WTC11 (cell line): ENCODE data around the gene DPYSL5. TPM values are rescaled to one million over a fixed set of nuclear protein-coding genes. Genes with fewer than 3 reads are reported as not detected.

Source experiments
- ATAC-seq: fragments of 200-7000 bp; cut with Tn5 transposase; 2 replicates; pipeline ENCODE4 v1.10.0; 2021; ENCODE audit warnings: mild to moderate bottlenecking, moderate library complexity
- CTCF ChIA-PET: fragments of 300-600 bp; sonication (Branson Sonifier 250); formaldehyde crosslinking; loops from one replicate; lab custom pipeline; 2021; ENCODE audit warnings: antibody characterized with exemption; lab: Charles Lee
- POLR2A ChIA-PET: fragments of 350-600 bp; sonication (Branson Sonifier 250); formaldehyde crosslinking; loops from one replicate; lab custom pipeline; 2021; ENCODE audit warnings: antibody characterized with exemption; lab: Charles Lee
- DNase-seq: peaks from one replicate; pipeline ENCODE4 v3.0.0; 2021; ENCODE audit warnings: low spot score
- H3K27ac Mint-ChIP-seq: 2 replicates; pipeline ENCODE4 v1.8.0; 2021; ENCODE audit warnings: mixed read lengths
- H3K27me3 Mint-ChIP-seq: 2 replicates; pipeline ENCODE4 v1.8.0; 2021; ENCODE audit warnings: low read depth, mild to moderate bottlenecking, moderate library complexity, mixed read lengths
- H3K36me3 Mint-ChIP-seq: 2 replicates; pipeline ENCODE4 v1.8.0; 2021; ENCODE audit warnings: mixed read lengths
- H3K4me1 Mint-ChIP-seq: 2 replicates; pipeline ENCODE4 v1.8.0; 2022; ENCODE audit warnings: mixed read lengths
- H3K4me3 Mint-ChIP-seq: 2 replicates; pipeline ENCODE4 v1.8.0; 2021; ENCODE audit warnings: mild to moderate bottlenecking, moderate library complexity, mixed read lengths
- H3K9me3 Mint-ChIP-seq: 2 replicates; pipeline ENCODE4 v1.8.0; 2021; ENCODE audit warnings: mixed read lengths
- ATF3 ChIP-seq: sonication (generic); formaldehyde crosslinking; conservative IDR thresholded peaks from 2 replicates; pipeline ENCODE4 v1.8.1; 2022; ENCODE audit warnings: mild to moderate bottlenecking, missing genetic modification reagents
- CREM ChIP-seq: sonication (generic); formaldehyde crosslinking; IDR thresholded peaks from 2 replicates; pipeline ENCODE4 v1.8.1; 2022; ENCODE audit warnings: mild to moderate bottlenecking, missing genetic modification reagents, moderate library complexity
- E2F1 ChIP-seq: sonication (generic); formaldehyde crosslinking; IDR thresholded peaks from 2 replicates; pipeline ENCODE4 v1.8.0; 2022; ENCODE audit warnings: mild to moderate bottlenecking, missing genetic modification reagents
- GRHL2 ChIP-seq: fragments of 250-450 bp; sonication (Bioruptor Pico); IDR thresholded peaks from 2 replicates; pipeline ENCODE4 v1.8.0; 2022; ENCODE audit warnings: mild to moderate bottlenecking, moderate library complexity; ENCODE audit not compliant: insufficient replicate concordance, severe bottlenecking
- HMGA2 ChIP-seq: fragments of 250-450 bp; sonication (Bioruptor Pico); IDR thresholded peaks from 2 replicates; pipeline ENCODE4 v1.4.0; 2021; ENCODE audit warnings: mild to moderate bottlenecking, moderate library complexity
- HMGXB4 ChIP-seq: sonication (generic); formaldehyde crosslinking; IDR thresholded peaks from 2 replicates; pipeline ENCODE4 v1.8.1; 2023; ENCODE audit warnings: mild to moderate bottlenecking, moderate library complexity, missing genetic modification reagents
- IRF2 ChIP-seq: sonication (generic); formaldehyde crosslinking; IDR thresholded peaks from 2 replicates; pipeline ENCODE4 v1.8.0; 2022; ENCODE audit warnings: low read depth, missing genetic modification reagents, borderline replicate concordance
- JAZF1 ChIP-seq: fragments of 250-450 bp; sonication (Bioruptor Pico); IDR thresholded peaks from 2 replicates; pipeline ENCODE4 v1.9.0; 2021; ENCODE audit warnings: moderate library complexity, mild to moderate bottlenecking, inconsistent platforms
- JUN ChIP-seq: sonication (generic); formaldehyde crosslinking; IDR thresholded peaks from 2 replicates; pipeline ENCODE4 v1.8.0; 2023; ENCODE audit warnings: mild to moderate bottlenecking, missing genetic modification reagents
- KAT7 ChIP-seq: sonication (generic); formaldehyde crosslinking; IDR thresholded peaks from 2 replicates; pipeline ENCODE4 v1.8.1; 2023; ENCODE audit warnings: missing genetic modification reagents, mild to moderate bottlenecking, borderline replicate concordance
- MLX ChIP-seq: sonication (generic); formaldehyde crosslinking; IDR thresholded peaks from 2 replicates; pipeline ENCODE4 v1.8.1; 2023; ENCODE audit warnings: mild to moderate bottlenecking, missing genetic modification reagents, moderate library complexity
- MYBL2 ChIP-seq: sonication (generic); formaldehyde crosslinking; IDR thresholded peaks from 2 replicates; pipeline ENCODE4 v1.8.1; 2023; ENCODE audit warnings: mild to moderate bottlenecking, moderate library complexity, missing genetic modification reagents
- NFE2L1 ChIP-seq: sonication (generic); formaldehyde crosslinking; IDR thresholded peaks from 2 replicates; pipeline ENCODE4 v1.8.1; 2023; ENCODE audit warnings: missing genetic modification reagents
- NR3C1 ChIP-seq: sonication (generic); formaldehyde crosslinking; conservative IDR thresholded peaks from 2 replicates; pipeline ENCODE4 v1.8.1; 2023; ENCODE audit warnings: low read depth, mild to moderate bottlenecking, missing genetic modification reagents
- TEAD4 ChIP-seq: sonication (generic); formaldehyde crosslinking; IDR thresholded peaks from 2 replicates; pipeline ENCODE4 v1.8.0; 2022; ENCODE audit warnings: mild to moderate bottlenecking, missing genetic modification reagents
- USF2 ChIP-seq: sonication (generic); formaldehyde crosslinking; IDR thresholded peaks from 2 replicates; pipeline ENCODE4 v1.8.1; 2023; ENCODE audit warnings: mild to moderate bottlenecking, missing genetic modification reagents, moderate library complexity
- ZBTB21 ChIP-seq: sonication (generic); formaldehyde crosslinking; IDR thresholded peaks from 2 replicates; pipeline ENCODE4 v1.8.1; 2023; ENCODE audit warnings: mild to moderate bottlenecking, missing genetic modification reagents, borderline replicate concordance
- ZNF232 ChIP-seq: sonication (generic); formaldehyde crosslinking; IDR thresholded peaks from 2 replicates; pipeline ENCODE4 v1.8.0; 2022; ENCODE audit warnings: mild to moderate bottlenecking, missing genetic modification reagents
- total RNA-seq: library from RNA; stranded (reverse); gene quantifications from 3 replicates; pipeline ENCODE4 v1.2.3, GENCODE V29; 2021
- TF ChIP-seq, protein P1 (sequence below): fragments of 250-450 bp; sonication (Bioruptor Pico); IDR thresholded peaks from 2 replicates; pipeline ENCODE4 v1.9.0; 2021; ENCODE audit warnings: mild to moderate bottlenecking
- TF ChIP-seq, protein P2 (sequence below): fragments of 250-450 bp; sonication (Bioruptor Pico); IDR thresholded peaks from 2 replicates; pipeline ENCODE4 v1.9.0; 2021; ENCODE audit warnings: moderate library complexity, mild to moderate bottlenecking, inconsistent platforms, borderline replicate concordance
- TF ChIP-seq, protein P3 (sequence below): sonication (generic); formaldehyde crosslinking; IDR thresholded peaks from 2 replicates; pipeline ENCODE4 v1.8.1; 2022; ENCODE audit warnings: mild to moderate bottlenecking, missing genetic modification reagents, moderate library complexity, borderline replicate concordance

The DPYSL5 gene
- total RNA-seq, 1 experiment from 2014 or later: 12.1 TPM

DNA sequence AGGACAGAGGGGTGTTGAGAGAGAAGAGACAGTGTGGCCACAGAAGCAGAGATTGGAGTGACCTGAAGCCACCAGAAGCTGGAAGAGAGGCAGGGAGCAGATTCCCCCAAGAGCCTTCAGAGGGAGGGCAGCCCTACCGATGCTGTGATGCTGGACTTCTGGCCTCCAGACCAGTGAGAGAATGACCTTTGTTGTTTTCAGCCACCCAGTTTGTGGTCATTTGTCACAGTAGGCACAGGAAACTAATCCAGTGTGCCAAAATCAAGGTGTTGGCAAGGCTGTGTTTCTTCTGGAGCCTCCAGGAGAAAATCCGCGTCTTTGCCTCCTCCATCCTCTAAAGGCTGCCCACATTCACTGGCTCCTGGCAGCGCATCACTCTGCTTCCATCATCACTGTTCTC, 137.9 kb downstream of the DPYSL5 start:
- POLR2A ChIA-PET: no interaction called here
- ATAC-seq: no peak
- Mint-ChIP-seq H3K4me1 (no peaks in the 10 kb centered on the region), H3K4me3 (no peak overlapping the region), H3K36me3 (no peaks in the 10 kb centered on the region), H3K27ac (no peak overlapping the region), H3K9me3 (no peaks in the 10 kb centered on the region), H3K27me3 (no peaks in the 10 kb centered on the region)
- CTCF ChIA-PET: interaction anchor here (1.8 kb wide), 1 partner anchor 31 kb away, joined by 7 read pairs; no protein-coding TSS in a partner anchor
- TF ChIP-seq JUN (no peak), ATF3 (no peak), ZNF232 (no peak)
- DNase-seq: no peak

GRCh38 chr2:26986576-26986975, 138.6 kb downstream of the DPYSL5 start:
- no peak overlapping the region for H3K4me3 Mint-ChIP-seq
- ChIA-PET POLR2A (no interaction called here), CTCF (interaction anchor here (2.1 kb wide), 1 partner anchor 30 kb away, joined by 8 read pairs; no protein-coding TSS in a partner anchor)
- H3K27ac Mint-ChIP-seq: no peak overlapping the region
- TF ChIP-seq ATF3: no peak
- TF ChIP-seq, protein P1, sequence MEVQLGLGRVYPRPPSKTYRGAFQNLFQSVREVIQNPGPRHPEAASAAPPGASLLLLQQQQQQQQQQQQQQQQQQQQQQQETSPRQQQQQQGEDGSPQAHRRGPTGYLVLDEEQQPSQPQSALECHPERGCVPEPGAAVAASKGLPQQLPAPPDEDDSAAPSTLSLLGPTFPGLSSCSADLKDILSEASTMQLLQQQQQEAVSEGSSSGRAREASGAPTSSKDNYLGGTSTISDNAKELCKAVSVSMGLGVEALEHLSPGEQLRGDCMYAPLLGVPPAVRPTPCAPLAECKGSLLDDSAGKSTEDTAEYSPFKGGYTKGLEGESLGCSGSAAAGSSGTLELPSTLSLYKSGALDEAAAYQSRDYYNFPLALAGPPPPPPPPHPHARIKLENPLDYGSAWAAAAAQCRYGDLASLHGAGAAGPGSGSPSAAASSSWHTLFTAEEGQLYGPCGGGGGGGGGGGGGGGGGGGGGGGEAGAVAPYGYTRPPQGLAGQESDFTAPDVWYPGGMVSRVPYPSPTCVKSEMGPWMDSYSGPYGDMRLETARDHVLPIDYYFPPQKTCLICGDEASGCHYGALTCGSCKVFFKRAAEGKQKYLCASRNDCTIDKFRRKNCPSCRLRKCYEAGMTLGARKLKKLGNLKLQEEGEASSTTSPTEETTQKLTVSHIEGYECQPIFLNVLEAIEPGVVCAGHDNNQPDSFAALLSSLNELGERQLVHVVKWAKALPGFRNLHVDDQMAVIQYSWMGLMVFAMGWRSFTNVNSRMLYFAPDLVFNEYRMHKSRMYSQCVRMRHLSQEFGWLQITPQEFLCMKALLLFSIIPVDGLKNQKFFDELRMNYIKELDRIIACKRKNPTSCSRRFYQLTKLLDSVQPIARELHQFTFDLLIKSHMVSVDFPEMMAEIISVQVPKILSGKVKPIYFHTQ (CRISPR knock-in tag): no peak
- TF ChIP-seq USF2: no peak
- no peak for TF ChIP-seq JAZF1 (CRISPR knock-in tag)
- TF ChIP-seq, protein P2, sequence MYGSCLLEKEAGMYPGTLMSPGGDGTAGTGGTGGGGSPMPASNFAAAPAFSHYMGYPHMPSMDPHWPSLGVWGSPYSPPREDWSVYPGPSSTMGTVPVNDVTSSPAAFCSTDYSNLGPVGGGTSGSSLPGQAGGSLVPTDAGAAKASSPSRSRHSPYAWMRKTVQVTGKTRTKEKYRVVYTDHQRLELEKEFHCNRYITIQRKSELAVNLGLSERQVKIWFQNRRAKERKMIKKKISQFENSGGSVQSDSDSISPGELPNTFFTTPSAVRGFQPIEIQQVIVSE (CRISPR knock-in tag): no peak
- TF ChIP-seq, protein P3, sequence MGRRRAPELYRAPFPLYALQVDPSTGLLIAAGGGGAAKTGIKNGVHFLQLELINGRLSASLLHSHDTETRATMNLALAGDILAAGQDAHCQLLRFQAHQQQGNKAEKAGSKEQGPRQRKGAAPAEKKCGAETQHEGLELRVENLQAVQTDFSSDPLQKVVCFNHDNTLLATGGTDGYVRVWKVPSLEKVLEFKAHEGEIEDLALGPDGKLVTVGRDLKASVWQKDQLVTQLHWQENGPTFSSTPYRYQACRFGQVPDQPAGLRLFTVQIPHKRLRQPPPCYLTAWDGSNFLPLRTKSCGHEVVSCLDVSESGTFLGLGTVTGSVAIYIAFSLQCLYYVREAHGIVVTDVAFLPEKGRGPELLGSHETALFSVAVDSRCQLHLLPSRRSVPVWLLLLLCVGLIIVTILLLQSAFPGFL: no peak
- TF ChIP-seq HMGXB4 (CRISPR knock-in tag): no peak
- TF ChIP-seq HMGA2 (CRISPR knock-in tag): no peak
- no peak for TF ChIP-seq GRHL2 (CRISPR knock-in tag)
- no peak for TF ChIP-seq E2F1
- TF ChIP-seq ZBTB21: no peak
- no peak for TF ChIP-seq CREM (CRISPR knock-in tag)
- no peak for TF ChIP-seq MYBL2 (CRISPR knock-in tag)
- no peak for TF ChIP-seq IRF2 (CRISPR knock-in tag)
- no peak for TF ChIP-seq NR3C1 (CRISPR knock-in tag)
- no peak for TF ChIP-seq NFE2L1 (CRISPR knock-in tag)
- TF ChIP-seq KAT7 (CRISPR knock-in tag): no peak
- TF ChIP-seq MLX (CRISPR knock-in tag): no peak
- no peak for TF ChIP-seq TEAD4
- H3K27me3 Mint-ChIP-seq: no peaks in the 10 kb centered on the region
- DNase-seq (no peak), ATAC-seq (no peak)
- H3K9me3 Mint-ChIP-seq: no peaks in the 10 kb centered on the region
- no peaks in the 10 kb centered on the region for H3K36me3 Mint-ChIP-seq
- no peaks in the 10 kb centered on the region for H3K4me1 Mint-ChIP-seq
